ENCODE measurements around the gene WNT5A.
"Not testable (repeated sequence)": the region's sequence is repeated elsewhere in the genome, so short reads cannot be mapped to it uniquely, and the experiment has no call there.

GRCh38 chr3:55505102-55505501 is 18.0 kb upstream of the WNT5A start:
- not testable (repeated sequence) for TF ChIP-seq EZH2 (IDR thresholded peaks at IDR 0.05; ENCODE audit: insufficient read depth, poor library complexity, severe bottlenecking); EZH2phosphoT487 (IDR thresholded peaks at IDR 0.05; ENCODE audit: insufficient read depth, low read depth)

All from GM23248 (cell line).